Measurements from ENCODE around the gene RPL32. TPM values are rescaled to one million over a fixed set of nuclear protein-coding genes. Genes with fewer than 3 reads are reported as not detected.
"Not testable (repeated sequence)": the region's sequence is repeated elsewhere in the genome, so short reads cannot be mapped to it uniquely, and the experiment has no call there.

RPL32 gene
- total RNA-seq, 1 donor from 2014 or later = 2,996 TPM

DNA sequence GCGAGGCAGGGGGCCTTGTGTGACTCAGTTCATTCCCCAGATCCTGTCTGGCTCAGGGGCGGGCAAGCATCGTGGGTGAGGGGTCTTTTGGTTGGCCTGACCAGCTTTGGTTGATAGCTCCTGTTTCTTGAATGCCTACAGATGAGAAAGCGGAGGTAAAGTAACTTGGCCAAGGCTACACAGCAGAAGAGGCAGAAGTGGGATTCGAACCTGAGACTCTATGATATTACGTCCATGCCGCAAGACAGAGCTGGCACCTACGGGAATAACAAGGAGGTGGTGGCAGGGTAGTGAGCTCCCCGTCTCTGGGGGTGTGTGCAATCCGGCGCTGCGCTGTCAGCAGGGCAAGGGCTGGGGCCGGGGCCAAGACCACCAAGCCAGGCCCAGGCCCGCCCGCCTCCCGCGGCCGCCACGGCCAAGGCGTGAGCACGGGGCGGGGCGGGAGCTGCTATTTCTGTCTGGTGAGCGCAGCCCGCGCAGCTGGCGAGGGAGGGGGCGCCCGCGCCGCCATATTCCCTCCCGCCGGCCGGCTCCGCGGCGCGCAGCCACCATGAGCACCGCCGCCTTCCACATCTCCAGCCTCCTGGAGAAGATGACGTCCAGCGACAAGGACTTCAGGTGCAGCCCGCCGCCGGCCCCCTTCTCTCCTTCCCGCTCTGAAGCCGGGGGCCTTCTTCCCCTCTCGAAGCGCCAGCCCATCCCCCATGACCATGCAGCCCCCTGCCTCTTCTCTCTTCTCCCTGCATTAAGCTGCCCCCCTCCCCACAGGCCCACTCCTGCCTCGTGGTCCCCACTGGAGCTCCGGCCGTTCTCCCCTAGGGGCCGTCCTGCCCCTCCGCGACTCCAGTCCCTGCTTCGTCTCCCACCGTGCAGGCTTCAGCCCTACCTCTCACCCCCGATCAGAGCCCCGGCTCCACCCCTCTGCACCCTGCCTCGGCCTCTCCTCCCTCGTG, 44.9 kb downstream of the RPL32 start, which contains the start of gene CAND2:
CAND2 (plus strand) TSS at position 510 of the 953 bp plus-strand sequence; CDS start at position 551, 41 bp downstream.
- ATAC-seq (ENCODE audit: low read depth) (peak; percentile 78), DNase-seq (peak; percentile 46)
- Mint-ChIP-seq H3K9me3 (no peaks in the 10 kb centered on the region), H3K27ac (no peak within 1 kb of the TSS), H3K4me1 (peaks cover 20% of the 10 kb centered on the region), H3K4me3 (peak within 1 kb of the TSS; percentile 87), H3K36me3 (ENCODE audit: low read depth) (no peaks in the 10 kb centered on the region), H3K27me3 (peaks cover 3% of the 10 kb centered on the region)
- intact Hi-C loops (cut with micrococcal nuclease) = loop anchor here (1.0 to 5.0 kb wide), 2 partner anchors 14 to 44 kb away; no protein-coding TSS in a partner anchor
- CTCF ChIA-PET = interaction anchor here (1.0 to 1.9 kb wide), 3 partner anchors 13 to 45 kb away, joined by 3 to 9 read pairs (median 3); partner anchors contain the start of gene RPL32
- POLR2A ChIA-PET = interaction anchor here (0.6 to 1.4 kb wide), 4 partner anchors 44 to 225 kb away, joined by 3 to 12 read pairs (median 6); partner anchors contain the start of gene RPL32
- TF ChIP-seq, protein P1, sequence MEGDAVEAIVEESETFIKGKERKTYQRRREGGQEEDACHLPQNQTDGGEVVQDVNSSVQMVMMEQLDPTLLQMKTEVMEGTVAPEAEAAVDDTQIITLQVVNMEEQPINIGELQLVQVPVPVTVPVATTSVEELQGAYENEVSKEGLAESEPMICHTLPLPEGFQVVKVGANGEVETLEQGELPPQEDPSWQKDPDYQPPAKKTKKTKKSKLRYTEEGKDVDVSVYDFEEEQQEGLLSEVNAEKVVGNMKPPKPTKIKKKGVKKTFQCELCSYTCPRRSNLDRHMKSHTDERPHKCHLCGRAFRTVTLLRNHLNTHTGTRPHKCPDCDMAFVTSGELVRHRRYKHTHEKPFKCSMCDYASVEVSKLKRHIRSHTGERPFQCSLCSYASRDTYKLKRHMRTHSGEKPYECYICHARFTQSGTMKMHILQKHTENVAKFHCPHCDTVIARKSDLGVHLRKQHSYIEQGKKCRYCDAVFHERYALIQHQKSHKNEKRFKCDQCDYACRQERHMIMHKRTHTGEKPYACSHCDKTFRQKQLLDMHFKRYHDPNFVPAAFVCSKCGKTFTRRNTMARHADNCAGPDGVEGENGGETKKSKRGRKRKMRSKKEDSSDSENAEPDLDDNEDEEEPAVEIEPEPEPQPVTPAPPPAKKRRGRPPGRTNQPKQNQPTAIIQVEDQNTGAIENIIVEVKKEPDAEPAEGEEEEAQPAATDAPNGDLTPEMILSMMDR (IDR thresholded peaks at IDR 0.05) = no peak

DNA sequence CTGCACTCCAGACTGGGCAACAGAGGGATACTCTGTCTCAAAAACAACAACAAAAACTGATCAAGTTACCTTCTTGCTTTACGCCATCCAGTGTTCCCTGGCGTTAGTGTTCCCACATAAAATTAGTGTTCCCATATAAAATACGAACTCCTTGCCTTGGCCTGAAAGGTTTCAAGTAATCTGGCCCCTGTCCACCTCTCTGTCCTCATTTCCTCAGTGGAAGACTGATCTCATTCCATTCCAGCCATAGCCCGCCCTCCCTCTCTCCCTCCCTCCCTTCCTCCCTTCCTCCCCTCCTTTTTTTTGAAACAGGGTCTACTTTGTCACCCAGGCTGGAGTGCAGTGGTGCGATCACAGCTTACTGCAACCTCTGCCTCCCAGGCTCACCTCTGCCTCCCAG, 47.7 kb downstream of the RPL32 start:
- Mint-ChIP-seq H3K4me1 (peaks cover 20% of the 10 kb centered on the region), H3K9me3 (no peaks in the 10 kb centered on the region), H3K4me3 (no peak overlapping the region), H3K27me3 (peaks cover 7% of the 10 kb centered on the region), H3K27ac (no peak overlapping the region), H3K36me3 (ENCODE audit: low read depth) (no peaks in the 10 kb centered on the region)
- TF ChIP-seq, protein P1 (IDR thresholded peaks at IDR 0.05) = no peak
- ChIA-PET POLR2A (no interaction called here), CTCF (no interaction called here)
- DNase-seq (no peak), ATAC-seq (ENCODE audit: low read depth) (no peak)
- intact Hi-C loops (cut with micrococcal nuclease) = no loop called here

DNA sequence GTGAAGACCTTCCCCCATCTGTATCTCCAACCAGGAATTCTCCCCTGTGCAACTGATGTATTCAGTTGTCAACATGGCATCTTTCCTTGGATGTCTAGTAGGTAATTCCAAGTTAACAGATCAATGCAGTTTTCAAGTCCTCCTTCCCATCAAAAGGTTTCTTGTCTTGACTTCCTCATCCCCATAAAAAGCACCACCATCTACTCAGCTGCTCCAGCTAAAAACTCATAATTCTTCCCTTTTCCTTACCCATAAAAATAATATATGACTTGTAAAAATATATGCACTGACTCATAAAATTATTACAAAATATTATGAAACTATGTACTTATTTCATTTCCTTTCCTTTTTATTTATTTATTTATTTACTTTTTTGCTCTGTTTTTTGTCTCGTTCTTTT, 49.9 kb downstream of the RPL32 start:
- Mint-ChIP-seq H3K36me3 (ENCODE audit: low read depth) (no peaks in the 10 kb centered on the region), H3K27me3 (peaks cover 7% of the 10 kb centered on the region), H3K4me1 (peaks cover 3% of the 10 kb centered on the region), H3K9me3 (no peaks in the 10 kb centered on the region), H3K27ac (no peak overlapping the region), H3K4me3 (no peak overlapping the region)
- DNase-seq = no peak
- TF ChIP-seq, protein P1 (IDR thresholded peaks at IDR 0.05) = no peak
- POLR2A ChIA-PET = no interaction called here
- intact Hi-C loops (cut with micrococcal nuclease) = no loop called here
- CTCF ChIA-PET = interaction anchor here (0.8 kb wide), 1 partner anchor 84 kb away, joined by 3 read pairs; no protein-coding TSS in a partner anchor
- no peak for ATAC-seq (ENCODE audit: low read depth)

DNA sequence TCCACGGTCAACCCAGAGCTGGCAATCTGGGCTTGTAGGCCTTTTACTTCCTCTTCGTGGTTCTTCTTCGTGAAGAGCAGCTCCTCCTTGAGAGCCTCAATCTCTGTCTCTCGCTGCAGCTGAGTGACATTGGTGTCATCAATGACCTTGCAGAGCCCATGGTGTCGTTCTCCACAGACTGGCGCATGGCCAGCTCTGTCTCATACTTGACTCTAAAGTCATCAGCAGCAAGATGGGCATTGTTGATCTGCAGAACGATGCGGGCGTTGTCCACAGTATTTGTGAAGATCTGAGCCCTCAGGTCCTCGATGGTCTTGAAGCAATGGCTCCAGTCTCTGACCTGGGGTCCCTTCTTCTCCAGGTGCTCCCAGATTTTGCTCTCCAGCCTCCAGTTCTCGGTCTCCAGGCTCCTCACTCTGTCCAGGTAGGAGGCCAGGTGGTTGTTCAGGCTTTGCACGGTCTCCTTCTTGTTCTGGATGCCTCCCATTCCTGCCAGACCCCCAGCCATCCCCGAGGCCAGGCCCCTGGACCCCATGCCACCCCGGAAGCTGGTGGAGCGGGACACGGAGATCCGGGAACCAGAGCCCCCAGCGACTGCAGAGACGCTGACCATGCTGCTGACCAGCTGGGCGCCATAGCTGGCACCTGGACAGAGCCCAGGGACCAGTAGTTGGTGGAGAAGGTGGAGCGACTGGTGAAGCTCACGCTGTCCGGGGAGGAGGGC, 53.2 kb downstream of the RPL32 start:
- not testable (repeated sequence) for H3K4me3 Mint-ChIP-seq; ATAC-seq (ENCODE audit: low read depth); H3K4me1 Mint-ChIP-seq; DNase-seq; H3K27ac Mint-ChIP-seq; H3K9me3 Mint-ChIP-seq; H3K36me3 Mint-ChIP-seq (ENCODE audit: low read depth)
- ChIA-PET CTCF (interaction anchor here (1.5 kb wide), 1 partner anchor 22 kb away, joined by 7 read pairs; no protein-coding TSS in a partner anchor), POLR2A (interaction anchor here (0.6 to 1.1 kb wide), 2 partner anchors 53 to 55 kb away, joined by 3 to 5 read pairs; partner anchors contain the start of gene RPL32)
- intact Hi-C loops (cut with micrococcal nuclease) = loop anchor here (1.0 kb wide), 1 partner anchor 103 kb away; no protein-coding TSS in a partner anchor
- peaks cover 17% of the 10 kb centered on the region for H3K27me3 Mint-ChIP-seq

DNA sequence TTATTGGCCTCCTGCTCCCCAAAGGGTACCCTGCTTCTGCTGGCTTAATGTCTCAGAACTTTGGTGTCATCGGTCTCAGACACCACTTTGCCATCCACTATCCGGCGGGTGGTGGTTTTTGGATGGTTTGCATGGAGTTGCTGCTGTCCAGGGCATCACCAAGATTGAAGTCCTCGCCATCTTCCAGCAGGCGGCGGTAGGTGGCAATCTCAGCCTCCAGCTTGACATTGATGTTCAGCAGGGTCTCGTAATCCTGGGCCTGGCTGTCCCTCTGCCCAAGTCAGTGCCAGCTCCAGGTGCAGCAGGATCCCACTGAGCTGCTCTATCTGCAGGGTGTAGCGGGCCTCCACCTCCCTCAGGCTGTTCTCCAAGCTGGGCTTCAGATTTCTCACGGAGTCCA, 54.0 kb downstream of the RPL32 start:
- ATAC-seq (ENCODE audit: low read depth); H3K36me3 Mint-ChIP-seq (ENCODE audit: low read depth): not testable (repeated sequence)
- POLR2A ChIA-PET = interaction anchor here (0.6 to 1.1 kb wide), 2 partner anchors 54 kb away, joined by 3 to 5 read pairs; partner anchors contain the start of gene RPL32

More for the DNA sequence above, 54.0 kb downstream of the RPL32 start:
- not testable (repeated sequence) for H3K27ac Mint-ChIP-seq, H3K9me3 Mint-ChIP-seq, DNase-seq, H3K4me3 Mint-ChIP-seq, H3K4me1 Mint-ChIP-seq
- H3K27me3 Mint-ChIP-seq = peaks cover 21% of the 10 kb centered on the region
- CTCF ChIA-PET = interaction anchor here (1.4 to 1.6 kb wide), 3 partner anchors 23 to 54 kb away, joined by 3 to 7 read pairs (median 4); partner anchors contain the start of gene RPL32
- intact Hi-C loops (cut with micrococcal nuclease) = loop anchor here (1.0 kb wide), 1 partner anchor 104 kb away; no protein-coding TSS in a partner anchor

Measured in activated B cell treated with CpG ODN at 0.5 μM for 24 hours (primary cell).